ENCODE data around the gene ST6GAL1.

The ST6GAL1 gene

DNA sequence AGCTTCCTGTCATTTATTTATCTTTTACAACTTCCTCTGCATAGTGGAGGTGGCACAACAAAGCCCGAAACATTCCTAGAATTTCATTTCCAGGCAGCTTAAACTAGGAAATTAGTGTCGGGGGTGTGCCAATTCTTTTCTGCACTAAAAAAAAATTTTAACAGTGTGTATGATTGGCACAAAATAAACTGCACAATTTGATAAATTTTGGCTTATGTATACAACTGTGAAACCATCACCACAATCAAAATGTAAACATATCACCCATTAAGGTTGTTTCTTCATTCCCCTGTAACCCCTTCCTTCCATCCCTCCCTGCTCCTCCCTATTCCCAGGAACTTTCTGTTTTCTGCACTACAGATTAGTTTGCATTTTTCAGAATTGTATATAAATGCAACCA lies 154.3 kb downstream of the ST6GAL1 start:
- no peak for DNase-seq

DNA sequence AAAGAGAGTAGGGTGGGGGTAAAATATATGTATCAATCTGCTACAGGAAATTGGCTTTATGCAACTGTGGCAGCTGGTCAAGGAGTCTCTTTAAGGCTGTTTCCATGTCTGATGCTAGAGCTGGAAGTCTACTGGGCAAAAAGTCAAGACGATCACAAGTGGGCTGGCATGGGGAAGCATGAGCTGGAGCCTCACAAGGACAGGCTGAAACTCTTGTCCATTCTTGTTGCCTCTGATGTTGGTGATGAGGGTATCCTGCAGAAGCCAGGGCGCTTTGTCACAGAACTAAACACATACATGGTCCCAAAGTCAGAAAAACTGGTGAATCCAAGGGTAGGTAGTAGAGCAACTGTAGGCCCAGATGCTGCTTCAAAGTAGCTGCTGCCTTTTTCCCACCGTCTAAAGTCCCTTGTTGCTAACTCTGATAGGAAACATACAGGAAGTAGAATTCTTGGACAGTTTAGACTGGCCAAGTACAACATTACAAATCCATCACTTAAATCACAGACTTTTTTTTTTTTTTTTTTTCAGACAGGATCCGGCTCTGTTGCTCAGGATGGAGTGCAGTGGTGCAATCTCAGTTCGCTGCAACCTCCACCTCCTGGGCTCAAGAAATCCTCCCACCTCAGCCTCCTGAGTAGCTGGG lies 154.8 kb downstream of the ST6GAL1 start:
- DNase-seq: no peak

DNA sequence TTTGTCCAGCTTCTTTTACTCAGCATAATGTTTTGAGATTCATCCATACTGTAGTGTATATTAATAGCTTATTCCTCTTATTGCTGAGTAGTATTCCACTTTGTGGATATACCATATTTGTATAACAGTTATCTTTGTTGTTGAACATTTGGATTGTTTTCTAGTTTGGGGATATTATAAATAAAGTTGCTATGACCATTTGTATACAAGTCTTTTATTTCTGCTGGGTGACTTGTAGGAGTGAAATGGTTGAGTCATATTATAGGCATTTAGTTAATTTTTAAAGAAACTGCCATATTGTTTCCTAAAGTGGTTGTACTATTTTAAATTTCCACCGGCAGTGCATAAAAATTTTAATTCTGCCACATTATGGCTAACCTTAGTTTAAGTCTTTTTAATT lies 155.6 kb downstream of the ST6GAL1 start:
- no peak for DNase-seq

DNA sequence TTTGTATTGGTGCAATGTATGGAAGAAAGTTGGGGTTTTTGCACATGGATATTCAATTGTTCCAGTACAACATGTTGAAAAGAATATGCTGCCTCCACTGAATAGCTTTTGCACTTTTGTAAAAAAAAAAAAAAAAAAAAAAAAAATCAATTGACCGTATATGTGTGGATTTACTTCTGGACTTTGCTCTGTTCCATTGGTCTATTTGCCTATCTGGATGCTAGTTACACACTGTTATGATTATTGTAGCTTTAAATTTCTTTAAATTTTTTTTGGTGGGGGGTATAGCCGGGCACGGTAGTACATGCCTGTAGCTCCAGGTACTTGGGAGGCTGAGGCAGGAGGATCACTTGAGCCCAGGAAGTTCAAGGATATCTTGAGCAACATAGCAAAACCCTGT lies 156.5 kb downstream of the ST6GAL1 start:
- DNase-seq: no peak

DNA sequence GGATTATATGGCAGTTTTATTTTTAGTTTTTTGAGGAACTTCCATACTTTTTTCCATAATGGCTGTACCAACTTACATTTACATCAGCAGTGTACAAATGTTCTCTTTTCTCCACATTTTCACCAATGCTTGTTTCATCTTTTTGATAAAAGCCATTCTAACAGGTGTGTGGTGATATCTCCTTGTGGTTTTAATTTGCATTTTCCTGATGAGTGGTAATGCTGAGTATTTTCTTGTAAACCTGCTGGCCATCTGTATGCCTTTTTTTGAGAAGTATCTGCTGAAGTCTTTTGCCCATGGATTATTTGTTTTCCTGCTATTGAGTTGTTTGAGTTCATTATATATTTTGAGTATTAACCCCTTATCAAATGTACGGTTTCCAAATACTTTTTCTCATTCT lies 158.4 kb downstream of the ST6GAL1 start:
- no peak for DNase-seq

DNA sequence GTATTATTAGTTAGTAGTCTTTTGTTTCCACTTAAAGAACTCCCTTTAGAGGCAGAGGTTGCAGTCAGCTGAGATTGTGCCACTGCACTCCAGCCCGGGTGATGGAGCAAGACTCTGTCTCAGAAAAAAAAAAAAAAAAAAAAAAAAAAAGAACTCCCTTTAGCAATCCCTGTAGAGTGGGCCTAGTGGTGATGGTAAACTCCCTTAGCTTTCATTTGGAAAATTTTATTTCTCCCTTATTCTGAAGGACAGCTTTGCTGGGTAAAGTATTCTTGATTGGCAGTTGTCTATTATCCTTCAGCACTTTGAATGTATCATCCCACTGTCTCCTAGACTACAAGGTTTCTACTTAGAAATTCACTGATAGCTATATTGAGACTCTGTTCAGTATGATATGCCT lies 163.0 kb downstream of the ST6GAL1 start:
- DNase-seq: no peak

DNA sequence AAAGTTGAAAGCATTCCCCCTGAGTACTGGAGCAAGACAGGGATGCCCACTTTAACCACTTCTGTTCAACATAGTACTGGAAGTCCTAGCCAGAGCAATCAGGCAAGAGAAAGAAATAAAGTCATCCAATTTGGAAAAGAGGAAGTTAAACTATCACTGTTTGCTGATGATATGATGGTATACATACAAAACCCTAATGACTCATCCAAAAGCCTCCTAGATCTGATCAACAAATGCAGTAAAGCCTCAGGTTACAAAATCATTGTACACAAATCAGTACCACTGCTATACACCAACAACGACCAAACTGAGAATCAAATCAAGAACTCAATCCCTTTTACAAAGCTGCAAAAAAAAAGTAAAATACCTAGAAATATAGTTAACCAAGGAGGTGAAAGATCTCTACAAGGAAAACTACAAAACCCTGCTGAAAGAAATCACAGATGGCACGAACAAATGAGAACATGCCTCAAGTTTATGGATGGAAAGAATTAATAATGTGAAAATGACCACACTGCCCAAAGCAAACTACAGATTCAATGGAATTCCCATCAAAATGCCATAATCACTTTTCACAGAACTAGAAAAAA lies 168.7 kb downstream of the ST6GAL1 start:
- no peak for DNase-seq

DNA sequence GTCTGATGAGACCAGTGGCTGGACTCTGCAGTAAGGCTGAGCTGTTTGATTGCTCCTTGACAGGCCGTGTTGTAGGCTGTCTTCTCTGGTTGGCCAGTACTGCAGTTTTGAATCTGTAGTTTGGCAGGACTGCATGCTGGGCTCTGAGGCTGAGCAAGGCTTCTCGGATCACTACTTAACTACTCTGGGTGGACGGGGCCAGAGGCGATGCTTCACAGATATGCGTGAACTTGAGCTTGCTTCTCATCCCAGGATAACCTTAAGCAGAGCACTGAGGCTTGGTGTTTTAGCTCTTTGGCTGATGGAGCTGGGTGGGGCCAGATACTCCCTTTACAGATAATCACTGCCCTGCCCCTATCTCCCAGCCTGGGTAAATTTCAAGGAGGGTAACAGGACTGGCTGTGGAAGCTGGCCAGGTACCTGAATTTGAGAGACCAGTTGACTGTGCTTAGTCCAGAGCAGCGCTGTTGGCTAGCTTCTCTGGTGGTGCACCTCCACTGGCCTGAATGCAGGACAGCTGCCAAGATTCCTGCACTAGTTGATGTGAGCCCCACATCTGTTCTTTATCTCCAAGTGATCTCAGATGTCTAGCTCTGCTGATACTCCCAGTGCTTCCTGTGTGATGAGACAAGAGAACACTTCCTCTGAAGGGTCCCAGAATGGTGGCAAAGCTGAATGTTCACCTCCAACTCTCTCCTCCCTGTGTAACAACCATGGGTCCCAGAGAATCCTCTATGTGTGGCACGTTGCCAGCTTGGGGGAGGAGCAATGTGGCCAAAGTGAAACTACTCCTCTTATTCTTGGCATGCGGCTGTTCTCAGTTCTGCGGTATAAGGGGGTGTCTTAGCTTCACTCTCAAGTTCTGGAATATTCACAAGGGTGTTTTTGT lies 171.1 kb downstream of the ST6GAL1 start:
- no peak for DNase-seq

DNA sequence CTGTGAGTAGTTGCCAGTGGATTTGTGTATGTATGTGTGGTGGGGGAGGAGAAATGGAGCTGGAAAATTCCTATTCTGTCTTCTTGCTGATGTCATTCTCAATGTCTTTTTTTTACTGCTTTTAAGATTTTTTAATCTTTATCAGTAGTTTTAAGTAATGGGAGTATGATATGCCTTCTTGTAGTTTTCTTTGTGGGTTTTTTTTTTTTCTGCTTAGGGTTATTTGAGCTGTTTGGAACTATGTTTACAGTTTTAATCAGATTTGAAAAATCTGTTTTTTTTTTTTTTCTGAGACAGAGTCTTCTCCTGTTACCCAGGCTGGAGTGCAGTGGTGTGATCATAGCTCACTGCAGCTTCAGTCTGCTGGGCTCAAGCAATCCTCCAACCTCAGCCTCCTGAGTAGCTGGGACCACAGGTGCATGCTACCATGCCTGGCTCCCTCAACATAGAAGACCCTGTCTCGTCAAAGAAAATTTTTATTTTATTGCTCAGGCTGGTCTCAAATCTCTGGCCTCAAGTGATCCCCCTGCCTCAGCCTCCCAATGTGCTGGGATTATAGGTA lies 171.8 kb downstream of the ST6GAL1 start:
- DNase-seq: no peak

DNA sequence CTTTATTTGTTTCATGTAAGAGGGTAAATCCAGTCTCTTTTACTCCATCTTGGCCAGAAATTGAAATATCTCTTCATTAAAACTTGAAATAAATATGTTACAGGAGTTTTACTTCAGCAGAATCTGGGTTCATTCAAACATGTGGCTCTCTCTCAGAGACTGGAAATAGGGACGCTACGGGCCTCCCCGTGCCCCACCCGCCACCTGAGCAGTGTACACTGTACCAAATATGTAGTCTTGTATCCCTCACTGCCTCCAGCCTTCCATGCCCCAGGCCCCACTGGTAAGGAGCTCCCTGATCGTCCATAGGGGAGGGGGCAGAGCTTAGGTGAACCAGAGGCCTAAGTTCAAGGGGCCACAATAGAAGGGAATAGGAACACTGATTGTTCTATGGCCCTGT lies 172.9 kb downstream of the ST6GAL1 start:
- DNase-seq: no peak

DNA sequence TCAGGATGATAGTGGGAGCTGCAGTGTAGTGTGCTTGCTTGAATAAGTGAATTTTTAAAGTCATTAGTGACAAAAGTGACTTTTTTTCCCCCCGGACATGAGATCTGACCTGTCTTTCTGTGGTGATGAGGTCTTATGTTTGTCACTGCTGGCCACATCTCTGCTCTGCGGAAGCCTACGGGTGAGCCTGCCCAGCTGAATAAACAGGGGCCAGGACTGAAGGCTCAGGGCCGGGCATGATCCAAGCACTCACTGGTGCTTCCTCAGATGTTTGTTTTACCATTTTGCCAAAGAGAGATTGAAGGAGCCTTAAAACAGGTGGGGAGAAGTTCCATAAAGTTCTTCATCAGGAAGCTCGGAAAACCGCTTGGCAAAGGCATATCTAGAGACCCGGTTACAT lies 174.0 kb downstream of the ST6GAL1 start:
- DNase-seq: no peak

DNA sequence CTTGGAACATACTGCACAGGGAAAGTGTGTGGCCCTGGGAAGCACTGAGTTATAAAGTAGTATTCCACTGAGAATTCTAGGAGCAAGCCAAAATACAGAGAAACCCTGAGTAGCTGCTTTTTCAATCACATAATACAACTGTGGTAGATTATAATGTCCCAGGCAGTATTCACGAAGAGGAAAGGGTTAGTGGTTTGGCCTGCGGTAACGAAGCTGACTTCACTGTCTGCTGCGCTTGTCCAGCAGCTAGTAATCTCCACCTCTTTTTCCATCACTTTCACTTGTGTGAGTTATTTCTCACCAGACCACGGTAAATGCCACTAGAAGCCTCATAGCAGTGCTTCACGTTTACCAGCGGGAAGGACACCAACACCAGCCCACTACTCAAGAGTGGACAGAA lies 174.6 kb downstream of the ST6GAL1 start:
- DNase-seq: no peak

DNA sequence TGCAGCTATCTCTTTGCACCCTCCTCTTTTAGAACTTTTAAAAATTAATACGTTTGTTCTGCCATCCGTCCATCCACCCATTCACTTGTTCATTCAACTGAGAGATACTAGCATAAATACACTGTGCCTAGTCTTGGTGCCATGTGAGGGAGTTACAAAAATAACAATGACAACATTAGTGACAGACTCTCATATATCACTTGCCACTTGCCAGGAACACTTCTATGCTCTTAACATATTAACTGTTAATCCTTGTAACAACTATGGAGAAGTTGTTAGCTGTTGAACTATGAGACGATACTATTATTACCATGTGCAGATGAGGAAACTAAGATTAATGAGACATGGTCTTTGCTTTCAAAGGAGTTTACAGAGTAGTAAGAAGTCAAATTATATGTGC lies 175.4 kb downstream of the ST6GAL1 start:
- DNase-seq: no peak

DNA sequence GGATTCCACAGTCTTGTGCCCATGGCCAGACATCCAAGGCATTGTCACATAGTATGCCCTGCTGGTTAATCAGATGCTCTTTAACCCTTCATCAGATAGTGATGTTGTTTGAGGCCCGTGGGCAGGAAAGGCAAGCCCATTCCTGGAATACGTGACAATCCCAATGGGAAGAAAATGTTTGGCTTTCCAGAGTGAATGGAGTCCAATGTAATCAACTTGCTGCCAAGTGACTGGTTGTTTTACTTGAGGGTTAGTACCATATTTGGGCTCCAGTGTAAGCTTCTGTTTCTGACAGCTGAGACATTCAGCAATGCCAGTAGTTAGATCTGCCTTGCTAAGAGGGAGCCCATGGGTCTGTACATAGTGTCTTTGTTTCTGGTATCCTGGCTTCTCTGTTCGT lies 177.7 kb downstream of the ST6GAL1 start:
- DNase-seq: no peak

DNA sequence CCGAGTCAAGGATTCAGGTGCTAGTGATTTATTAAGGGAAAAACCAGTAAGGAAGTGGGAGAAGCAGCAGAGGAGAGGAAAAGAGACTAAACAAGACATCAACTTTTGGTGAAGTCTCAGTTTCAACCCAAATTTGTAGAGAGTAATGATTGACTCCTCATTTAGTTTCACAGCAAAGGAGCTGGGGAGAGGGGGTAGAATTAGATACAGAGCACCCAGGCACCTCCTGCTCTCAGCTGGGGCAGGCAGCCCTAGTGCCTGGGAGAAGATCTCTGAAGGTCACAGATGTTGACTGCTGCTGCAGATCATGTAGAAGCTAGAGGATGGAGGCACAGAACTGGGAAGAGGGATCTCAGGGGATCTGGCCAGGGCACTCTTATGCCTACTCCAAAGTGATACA lies 179.8 kb downstream of the ST6GAL1 start:
- DNase-seq: no peak

DNA sequence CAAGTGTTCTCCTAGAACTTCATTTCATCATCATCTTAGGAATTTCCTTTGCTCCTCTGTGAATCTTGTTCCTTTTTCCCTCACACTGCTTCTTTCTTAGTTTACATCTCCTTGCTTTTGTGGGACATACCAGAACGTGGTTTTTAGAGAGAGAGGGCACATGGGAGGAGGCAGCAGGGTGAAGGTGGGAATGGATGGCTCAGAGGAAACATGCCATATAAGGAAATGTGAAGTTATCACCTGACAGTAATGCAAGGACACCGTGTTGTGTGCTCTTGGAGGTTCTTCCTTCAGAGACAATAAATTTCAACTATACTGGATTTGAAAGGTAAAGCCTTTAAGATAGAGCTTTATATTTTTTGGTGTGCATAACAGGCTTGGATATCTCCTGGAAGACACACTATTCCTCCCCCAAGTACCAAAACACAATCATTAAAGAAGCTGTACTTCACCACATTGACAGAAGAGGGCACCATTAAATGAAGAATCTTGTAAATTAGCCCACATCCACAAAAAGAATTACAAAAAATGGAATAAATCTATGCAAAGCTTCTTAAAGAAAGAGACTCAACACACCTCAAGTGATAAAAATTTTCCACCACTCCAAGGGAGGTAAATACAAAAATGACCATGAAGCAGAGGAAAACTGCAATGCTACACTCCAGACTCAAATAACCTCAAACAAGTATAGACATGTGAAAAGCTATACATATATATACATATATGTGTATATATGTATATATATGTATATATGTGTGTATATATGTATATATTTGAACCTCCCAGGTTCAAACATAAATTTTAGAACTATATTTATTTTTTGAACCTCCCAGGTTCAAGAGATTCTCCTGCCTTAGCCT lies 182.8 kb downstream of the ST6GAL1 start:
- no peak for DNase-seq

DNA sequence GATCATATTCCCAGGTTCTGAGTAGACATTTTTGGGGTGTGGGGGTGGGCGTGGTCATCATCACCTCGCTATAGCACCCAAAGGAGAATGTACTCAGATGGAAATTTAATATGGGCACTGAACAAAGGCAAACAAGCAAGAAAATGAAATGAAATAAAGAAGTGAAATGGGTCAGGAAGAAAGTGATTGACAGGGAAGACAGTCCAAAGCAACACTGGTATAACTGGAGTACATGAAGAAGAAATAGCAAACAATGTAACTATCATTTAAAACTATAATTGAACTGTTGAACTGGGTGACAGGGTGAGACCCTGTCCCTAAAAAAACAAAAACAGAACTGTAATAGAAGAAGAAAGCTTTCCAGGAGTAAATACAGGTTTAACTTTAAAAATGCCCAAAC lies 184.2 kb downstream of the ST6GAL1 start:
- no peak for DNase-seq

DNA sequence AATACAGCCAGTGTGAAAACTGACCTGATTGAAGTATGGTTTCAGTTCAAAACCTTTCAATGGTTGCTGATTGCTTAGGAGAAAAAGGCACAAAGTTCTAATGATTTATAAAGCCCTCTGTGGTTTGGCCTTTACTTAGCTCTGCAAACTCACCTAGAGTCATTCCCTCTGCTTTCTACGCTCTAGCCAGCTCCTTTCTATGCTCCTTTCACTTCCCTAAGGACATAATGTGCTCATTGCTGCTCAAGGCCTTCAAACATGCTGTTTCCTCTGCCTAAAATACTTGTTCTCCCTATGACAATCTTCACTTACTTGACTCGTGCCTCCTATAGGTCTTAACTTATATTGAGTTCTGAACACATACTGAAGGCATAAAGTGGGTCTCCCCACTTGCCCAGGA lies 190.0 kb downstream of the ST6GAL1 start:
- DNase-seq: no peak

DNA sequence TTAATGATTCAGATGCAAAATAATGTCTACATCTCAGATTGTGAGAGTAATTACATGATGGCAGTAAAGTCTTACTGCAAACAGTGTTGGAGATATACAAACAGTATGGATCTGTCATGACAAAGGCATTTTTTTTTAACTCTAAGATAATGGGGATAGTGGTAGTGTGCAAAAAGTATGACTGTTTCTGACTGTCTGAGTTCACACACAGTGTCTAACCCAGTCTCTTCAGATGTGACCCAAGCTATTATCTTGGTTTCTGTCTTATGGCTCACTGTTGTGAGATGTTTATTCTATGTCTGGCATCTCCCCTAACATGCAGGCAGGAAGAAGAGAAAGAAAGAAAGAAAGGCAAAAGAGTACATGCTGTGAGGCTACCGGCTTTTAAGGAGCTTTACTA lies 191.9 kb downstream of the ST6GAL1 start:
- DNase-seq: no peak

DNA sequence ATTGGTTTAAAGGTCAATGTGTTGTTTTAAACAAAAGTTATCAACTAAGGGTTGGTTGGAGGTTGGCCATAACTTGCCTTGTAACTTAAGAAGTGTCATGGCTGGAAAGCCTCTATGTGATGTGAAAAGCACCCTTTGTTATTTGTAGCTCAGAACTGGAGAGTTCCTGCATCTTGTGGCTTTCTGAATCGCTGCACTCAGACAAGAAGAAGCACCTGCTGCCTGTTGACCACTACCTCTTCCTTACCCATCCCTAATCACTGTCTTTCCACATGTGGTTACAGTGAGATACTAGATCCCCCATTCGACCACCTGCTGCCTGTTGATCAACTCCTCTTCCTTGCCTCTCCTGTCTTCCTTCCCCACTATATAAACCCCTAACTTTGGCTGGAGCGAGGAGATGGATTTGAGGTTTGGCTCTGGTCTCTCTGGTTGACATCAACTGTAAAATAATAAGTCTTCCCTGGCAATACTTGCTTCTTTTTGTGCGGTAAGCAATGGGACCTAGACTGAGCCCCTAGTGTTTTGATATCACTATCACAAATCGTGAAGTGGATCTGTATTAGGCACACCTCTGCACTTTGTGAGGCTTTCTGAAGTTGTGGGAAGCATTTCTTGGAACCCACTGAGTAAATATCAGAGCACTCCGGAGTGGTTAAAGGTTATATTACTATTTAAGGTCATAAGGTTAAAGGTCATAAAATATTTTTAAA lies 195.1 kb downstream of the ST6GAL1 start:
- DNase-seq: no peak

Data from NCI-H1436 treated with DMSO at 0.1 percent for 48 hours (cell line).